Stimulated activated CD8-positive, alpha-beta memory T cell treated with anti-CD3 and anti-CD28 coated beads, Interleukin-2, amount 100 ng/mL, for 48 hours (primary cell): ENCODE data around the gene ABCA1.
"Not testable (repeated sequence)": the region's sequence is repeated elsewhere in the genome, so short reads cannot be mapped to it uniquely, and the experiment has no call there.

ENCODE experiments used
- DNase-seq, 2 donors: peaks; one replicate each; pipeline ENCODE4 v3.0.0-alpha.2; 2020; ENCODE audit warnings: low read depth in 2 of 2

Gene ABCA1, protein sequence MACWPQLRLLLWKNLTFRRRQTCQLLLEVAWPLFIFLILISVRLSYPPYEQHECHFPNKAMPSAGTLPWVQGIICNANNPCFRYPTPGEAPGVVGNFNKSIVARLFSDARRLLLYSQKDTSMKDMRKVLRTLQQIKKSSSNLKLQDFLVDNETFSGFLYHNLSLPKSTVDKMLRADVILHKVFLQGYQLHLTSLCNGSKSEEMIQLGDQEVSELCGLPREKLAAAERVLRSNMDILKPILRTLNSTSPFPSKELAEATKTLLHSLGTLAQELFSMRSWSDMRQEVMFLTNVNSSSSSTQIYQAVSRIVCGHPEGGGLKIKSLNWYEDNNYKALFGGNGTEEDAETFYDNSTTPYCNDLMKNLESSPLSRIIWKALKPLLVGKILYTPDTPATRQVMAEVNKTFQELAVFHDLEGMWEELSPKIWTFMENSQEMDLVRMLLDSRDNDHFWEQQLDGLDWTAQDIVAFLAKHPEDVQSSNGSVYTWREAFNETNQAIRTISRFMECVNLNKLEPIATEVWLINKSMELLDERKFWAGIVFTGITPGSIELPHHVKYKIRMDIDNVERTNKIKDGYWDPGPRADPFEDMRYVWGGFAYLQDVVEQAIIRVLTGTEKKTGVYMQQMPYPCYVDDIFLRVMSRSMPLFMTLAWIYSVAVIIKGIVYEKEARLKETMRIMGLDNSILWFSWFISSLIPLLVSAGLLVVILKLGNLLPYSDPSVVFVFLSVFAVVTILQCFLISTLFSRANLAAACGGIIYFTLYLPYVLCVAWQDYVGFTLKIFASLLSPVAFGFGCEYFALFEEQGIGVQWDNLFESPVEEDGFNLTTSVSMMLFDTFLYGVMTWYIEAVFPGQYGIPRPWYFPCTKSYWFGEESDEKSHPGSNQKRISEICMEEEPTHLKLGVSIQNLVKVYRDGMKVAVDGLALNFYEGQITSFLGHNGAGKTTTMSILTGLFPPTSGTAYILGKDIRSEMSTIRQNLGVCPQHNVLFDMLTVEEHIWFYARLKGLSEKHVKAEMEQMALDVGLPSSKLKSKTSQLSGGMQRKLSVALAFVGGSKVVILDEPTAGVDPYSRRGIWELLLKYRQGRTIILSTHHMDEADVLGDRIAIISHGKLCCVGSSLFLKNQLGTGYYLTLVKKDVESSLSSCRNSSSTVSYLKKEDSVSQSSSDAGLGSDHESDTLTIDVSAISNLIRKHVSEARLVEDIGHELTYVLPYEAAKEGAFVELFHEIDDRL (N-terminal part only)

DNA sequence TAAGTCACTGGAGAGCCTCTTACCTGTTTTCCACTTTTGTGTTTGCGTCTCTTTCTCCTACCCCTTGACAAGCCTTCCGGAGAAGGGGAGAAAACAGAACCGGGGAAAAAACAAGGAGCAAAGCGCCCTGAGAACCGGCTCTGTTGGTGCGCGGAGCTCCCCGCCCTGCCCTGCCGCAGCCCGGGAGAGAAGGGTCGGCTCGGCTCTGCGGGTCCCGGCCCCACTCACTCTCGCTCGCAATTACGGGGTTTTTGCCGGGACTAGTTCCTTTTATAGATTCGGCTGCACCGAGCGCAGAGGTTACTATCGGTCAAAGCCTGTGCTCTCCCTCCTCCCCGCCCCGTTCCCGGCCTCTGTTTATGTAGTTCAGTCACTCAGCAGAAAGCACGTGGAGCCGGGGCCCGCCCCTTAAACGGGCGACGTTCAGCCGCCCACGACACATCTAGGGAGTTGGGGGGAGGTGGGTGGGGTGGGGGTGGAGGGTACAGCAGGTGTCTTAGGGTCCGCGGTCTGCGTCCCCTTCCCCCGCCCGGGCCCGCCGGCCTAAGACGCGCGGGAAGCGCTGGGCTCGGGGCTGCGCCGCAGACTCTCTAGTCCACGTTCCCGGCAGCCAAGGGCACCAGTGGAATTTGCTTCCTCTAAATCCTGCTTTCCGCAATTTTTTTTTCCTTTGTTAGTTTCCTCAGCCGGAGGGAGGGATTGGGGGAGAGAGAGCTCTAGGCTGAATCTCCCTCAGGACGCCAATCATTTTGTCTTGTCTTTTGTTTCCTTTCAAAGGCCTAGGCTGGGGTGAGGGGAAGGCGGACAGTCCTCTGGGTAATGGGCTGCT is at the start of gene ABCA1:
Gene ABCA1, minus strand, starts transcription at position 244 of the 829 bp plus-strand sequence. CDS start 24,476 bp downstream, outside the sequence.
- DNase-seq: peak; percentile 31 to 71

DNA sequence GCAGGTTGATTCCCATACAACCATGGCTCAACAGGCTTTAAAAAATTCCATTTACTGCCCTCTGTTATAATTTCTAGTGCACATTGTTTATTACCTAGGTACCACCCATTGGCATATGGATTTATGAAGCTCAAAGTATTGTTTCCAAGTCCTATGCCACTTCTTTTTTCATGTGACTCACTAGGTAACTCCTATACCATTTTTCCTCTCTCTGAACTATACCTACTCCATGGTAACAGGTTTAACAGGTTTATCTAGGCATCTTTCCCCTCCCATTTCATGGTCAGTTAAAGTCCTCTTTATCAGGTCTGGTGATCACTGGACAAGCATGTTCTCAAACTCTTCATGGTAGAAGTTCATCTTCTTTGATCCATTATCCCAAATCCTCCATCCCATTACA is 49.6 kb upstream of the ABCA1 start:
- no peak for DNase-seq

DNA sequence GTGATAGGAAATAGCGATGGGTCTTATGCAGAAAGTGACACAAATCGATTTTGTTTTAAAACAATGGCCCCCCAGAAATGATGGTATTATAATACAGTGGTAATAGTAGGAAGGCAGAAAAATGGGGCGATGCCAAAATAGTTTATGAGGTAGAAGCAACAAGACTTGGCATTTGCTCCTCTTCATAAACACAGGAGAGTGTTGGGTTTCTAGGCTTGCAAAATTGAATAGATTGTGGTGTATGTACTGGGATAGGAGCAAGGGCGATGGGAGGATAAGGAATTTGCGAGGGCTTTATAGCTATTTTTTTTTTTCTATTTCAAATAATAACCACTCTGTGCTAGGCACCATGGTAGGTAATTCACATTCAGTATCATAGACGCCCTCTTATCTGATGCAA is 49.2 kb upstream of the ABCA1 start:
- DNase-seq: no peak

DNA sequence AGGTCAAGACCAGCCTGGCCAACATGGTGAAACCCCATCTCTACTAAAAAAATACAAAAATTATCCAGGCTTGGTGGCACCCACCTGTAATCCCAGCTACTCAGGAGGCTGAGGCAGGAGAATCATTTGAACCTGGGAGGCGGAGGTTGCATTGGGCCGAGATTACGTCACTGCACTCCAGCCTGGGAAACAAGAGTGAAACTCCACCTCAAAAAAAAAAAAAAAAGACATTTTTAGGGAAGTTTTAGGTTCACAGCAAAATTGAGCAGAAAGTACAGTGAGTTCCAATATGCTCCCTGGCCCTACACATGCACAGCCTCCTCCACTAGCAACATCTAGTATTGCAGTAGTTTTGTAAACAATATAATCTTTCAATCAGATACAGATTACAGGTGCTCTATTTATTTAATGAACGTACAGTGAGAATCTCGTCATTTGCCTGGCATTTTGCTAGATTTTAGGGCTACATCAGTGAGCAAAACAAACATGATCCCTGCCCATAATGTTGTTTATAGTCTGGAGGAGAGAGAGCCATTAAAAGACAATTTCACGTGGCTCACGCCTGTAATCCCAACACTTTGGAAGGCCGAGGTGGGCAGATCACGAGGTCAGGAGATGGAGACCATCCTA is 48.1 kb upstream of the ABCA1 start:
- DNase-seq: not testable (repeated sequence)

DNA sequence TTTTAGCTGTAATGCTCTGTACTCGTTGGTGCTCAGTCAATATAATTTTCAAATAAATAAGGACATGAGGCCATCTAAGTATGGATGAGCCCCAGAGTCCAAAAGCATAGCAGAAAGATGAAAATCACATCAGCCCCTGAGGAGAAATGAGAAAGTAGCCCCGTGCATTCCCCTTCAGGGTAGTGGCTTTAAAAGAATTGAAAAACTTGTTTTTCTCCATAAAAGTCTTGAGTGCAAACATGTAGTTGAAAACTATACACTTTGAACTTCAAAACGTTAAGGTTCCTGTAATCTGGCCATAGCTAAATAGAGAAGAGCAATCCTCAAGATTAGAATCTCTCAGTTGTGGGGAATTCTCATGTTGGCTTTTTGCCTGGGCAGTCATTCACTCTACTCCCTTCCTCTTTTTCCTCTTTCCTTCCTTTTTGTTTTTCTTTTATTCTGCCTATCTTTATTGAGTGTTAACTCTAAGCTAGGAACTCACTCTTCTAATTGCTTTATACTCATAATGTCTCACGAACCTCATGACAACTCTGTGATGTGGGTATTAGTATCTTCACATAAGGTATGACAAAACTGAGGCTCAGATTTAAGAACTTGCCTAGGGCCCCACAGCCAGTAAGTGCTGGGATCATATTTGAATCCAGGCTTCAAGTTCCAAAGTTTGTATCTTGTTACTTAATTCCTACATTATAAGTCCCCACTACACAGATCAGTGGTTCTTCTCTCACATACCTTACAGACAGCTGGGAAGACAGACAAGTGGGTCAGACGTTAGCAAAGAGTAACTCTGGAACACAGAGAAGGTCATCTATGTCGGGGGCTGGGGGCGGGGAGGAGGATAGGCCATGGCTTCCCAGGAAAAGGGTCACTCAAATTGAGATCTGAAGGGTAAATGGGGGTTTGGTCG is 46.4 kb upstream of the ABCA1 start:
- DNase-seq: no peak

DNA sequence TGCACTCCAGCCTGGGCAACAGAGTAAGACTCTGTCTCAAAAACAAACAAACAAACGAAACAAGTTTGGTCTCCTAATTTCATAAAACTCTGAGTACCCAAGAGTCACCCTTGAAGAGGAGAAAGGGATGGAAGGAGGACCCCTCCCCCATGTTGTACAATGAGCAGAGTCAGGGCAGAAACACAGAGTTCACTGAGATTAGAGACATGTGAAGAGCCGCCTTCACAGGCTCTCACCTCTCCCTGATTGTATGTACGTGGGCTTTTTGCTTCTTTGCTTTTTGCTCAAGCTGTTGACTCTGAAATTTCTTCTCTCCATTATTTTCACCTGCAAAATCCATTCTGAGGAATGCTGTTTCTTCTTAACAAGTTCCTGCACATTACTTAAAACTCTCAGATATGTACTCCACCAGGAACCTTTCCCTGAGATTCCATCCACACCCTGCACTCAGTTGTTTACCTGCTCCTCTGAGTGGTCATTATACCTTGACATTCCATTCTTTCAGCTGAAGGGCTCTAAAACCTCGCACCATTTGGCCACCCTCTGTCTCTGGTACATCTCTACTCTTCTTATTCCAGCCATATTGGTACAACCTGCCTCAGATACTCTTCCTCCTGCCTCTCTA is 44.4 kb upstream of the ABCA1 start:
- no peak for DNase-seq

DNA sequence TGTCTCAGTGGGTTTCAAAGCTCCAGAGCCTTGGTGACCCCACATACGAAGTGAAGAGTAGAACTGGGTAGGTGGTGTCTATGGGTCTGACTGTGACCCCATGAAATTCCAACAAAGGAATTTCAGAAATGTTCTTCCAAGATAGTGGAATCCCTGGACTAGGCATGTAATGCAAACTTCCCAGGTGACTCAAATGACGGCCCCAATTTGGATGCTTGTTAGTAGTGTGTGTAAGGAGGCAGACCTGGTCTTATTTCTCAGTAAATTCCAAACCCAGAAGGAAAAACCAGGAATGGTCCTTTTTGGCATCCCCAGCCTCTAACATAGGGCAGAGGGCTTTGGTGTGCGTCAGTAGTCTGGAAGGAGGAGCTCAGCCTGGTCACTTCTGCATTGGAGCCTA is 43.6 kb upstream of the ABCA1 start:
- DNase-seq: no peak

DNA sequence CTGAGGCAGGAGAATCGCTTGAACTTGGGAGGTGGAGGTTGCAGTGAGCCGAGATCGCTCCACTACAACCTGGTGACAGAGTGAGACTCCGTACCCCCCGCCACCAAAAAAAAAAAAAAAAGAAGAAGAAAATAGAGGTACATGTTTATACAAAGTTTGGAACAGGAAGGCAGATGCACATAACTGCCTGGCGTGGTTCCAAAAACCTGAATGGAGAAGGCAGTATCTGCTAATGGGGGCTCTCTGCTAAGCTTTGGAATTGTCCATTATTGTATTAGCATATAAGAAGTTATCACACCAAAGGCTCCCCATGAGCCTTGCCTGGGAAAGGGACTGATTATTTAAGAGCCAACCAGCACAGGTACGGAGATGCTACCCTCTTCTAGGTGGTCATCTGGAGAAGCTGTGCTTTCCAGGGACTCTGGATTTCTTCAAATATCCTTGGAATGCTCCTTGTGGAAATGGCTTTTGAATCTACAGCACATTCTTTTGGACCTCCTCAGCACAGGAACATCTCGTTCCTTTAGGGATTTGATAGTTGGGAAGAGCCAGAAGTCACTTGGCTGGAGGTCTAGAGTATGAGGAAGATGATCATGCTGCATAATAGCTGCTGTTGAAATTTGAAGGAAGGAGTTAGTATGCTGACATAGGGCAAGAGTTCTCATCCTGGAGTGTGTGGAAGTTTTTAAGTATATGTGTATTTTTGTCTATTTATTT is 42.5 kb upstream of the ABCA1 start:
- DNase-seq: no peak

DNA sequence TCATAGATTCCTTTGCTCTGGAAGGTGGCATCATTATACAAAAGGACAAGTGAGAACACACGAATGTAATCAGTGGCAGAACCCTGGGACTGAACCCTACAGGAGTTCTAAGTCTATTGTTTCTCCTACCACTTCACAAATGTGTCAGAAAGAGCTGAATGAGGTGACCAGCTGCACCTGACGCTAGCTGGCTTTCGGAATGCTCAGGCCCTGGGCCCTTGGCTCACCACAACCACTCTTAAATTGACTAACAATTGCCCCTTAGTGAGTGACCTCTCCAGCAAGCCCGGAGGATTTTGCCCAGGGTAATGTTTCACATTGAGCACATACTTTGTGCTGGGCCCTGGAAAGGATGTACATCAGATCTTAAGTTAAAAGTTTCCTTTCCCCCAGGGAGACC is 41.2 kb upstream of the ABCA1 start:
- DNase-seq: no peak

DNA sequence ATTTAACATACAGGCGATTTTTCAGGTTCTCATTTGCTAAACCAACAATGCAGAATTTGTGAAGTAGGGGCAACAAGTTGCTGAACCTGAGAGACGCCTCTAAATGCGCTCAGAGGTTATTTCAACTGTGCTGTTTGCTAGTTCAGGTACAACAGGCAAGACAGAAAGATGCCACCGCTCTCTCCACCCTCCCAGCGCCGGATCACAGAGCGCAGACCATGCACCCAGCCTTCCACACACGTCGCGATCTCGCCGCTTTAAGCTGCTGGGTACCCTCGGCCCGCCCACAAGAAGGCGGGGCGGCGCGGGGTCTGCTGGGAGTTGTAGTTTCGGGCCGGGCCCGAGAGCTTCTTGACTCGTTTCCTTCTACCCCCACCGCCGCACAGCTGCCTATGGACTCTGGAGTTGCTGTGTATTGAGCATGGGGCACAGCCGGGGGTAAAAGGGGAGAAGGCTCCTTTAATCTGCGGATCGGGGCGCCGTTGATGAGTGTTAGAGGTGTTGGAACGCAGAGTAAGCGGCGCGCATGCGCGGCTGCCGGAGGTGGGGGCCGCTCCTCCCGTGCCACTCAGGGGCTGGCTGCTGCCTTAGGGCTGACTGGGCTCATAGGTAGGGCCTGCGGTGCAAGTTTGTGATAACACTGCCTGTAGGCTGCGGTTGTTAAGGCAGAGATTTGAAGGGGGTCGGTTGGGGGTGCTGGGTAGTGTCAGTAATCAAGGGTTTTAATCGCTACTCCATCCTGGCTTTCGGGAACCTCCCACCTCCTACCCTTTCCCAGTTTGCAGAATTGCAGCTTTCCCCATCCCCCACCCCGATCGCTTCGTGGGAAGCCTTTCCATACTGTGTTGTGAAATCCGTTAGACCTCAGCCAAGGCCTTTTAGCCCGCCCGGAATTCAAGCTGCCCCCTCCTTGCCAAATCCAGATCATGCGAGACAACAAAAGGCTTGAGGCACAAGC is 40.3 kb upstream of the ABCA1 start:
- peak; percentile 72 to 80 for DNase-seq

DNA sequence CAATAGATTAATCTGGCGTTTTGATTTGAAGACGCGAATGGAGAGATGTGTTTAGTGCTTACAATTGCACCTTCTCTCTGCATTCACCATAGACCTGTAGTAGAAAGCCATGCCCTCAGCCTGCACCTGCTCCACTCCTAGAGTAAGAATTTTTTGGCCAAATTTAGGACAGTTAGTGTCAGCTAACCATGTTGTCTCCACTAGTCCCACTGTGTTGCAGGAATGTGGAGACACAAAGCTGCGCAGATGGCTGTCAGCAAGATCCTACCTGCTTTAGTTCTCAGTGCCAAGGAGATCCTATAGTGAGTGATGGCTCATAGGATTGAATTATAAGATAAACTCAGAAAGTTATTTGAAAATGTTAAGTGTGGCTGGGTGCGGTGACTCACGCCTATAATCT is 35.1 kb upstream of the ABCA1 start:
- no peak for DNase-seq

DNA sequence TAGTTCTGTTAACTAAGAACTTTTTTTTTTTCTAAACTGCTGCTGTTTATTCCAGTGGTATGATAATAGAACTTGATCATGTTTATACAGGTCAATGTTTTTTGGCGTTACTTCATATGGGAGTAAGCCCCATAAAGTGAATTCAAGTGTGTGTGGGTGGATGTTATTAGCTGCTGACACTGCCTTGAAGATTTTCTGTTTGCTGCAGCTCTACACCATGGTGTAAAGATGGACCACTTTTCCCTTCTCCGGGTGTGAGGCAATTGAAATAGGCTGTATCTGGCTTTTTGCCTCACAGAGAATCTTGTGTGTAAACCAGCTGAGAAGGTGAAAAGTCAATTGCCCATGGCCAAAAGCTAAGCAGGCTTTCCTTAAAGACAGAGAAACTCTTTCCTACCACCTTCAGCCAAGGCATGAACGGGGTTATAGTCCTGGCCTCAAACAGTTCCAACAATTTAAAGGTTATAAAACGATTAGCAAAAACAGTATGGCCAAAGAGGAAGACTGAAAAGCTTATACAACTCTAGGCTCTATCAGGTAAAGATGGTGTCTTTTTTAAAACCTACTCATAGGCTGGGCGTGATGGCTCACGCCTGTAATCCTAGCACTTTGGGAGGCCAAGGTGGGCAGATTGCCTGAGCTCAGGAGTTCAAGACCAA is 33.9 kb upstream of the ABCA1 start:
- no peak for DNase-seq

DNA sequence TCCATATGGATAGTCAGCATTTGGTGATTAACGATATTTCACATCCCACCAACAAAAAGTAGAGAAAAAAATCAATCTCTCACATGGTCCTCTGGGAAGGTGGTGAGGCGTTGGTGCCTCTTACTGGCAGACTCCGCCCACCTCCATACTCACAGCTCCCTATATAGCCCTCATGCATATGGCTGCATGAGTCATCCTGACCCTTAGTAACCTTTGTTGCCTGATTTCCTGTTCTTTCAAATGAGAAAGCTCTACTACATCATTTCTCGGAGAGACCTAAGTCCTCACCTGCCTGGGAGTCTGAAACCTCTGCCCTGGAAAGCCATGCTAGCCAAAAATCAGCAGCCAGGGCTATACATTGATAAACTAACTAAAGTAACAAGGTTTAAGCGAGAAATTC is 33.3 kb upstream of the ABCA1 start:
- peak; percentile 17 to 48 for DNase-seq

DNA sequence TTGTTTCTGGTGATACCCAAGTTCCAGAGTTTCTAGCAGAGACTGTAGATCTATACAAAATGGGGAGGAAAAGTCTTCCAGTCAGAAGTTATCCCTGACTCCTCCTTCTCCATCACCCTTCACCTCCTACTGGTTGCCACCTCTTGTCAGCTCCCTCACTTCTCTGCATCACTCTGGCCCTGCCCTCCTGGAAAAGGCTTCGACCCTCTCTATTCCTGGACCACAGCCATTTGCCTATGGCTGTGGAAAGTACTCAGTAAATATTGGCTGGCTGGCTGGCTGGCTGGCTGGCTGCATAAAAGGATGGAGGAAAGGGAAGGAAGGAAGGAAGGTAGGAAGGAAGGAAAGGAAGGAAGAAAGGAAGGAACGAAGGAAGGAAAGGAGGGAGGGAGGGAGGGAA is 32.7 kb upstream of the ABCA1 start:
- no peak for DNase-seq

DNA sequence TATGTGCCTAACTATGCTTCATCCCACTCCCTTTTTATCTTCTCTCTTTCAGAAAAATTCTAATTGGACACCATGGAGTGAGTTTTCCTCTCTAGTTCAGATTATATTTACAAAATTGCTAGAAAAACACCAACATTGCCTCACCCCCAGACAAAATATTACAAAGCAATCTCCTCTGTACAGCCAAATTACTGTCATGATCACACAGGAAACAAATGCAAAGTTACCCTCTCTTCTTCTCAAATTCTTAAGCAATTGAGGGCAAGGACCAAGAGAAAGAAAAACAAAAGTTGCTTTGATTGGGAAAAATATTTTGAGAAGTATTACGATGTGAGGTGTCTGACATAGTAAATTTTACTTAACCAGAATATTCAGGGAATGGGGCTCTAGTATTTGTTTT is 30.8 kb upstream of the ABCA1 start:
- no peak for DNase-seq

DNA sequence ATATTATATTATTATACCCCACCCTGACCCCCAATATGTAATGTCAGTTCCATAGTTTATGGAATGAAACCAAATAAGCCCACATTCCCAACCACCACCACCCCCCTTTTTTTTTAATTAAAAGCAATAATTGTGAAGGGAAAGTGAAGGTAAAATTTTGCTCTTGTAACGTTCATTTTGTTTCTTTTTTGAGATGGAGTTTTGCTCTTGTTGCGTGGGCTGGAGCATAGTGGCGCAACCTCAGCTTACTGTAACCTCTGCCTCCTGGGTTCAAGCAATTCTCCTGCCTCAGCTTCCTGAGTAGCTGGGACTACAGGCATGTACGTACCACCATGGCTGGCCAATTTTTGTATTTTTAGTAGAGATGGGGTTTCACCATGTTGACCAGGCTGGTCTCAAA is 30.1 kb upstream of the ABCA1 start:
- DNase-seq: not testable (repeated sequence)

DNA sequence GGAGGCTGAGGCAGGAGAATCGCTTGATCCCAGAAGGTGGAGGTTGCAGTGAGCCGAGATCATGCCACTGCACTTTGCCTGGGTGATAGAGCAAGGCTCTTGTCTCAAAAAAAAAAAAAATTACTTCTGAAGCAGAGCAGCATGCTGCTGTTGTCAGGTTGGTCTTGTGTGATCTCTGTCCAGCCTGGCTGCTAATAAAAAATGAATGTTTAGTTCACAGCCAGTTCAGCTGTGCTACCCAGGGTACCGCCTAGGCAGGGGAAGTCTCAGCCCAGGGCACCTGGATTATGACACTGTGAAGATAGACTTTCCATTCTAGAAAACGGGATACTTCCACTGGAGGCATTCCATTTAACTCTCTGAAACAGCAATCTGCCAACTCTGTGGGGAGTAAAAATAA is 23.5 kb upstream of the ABCA1 start:
- no peak for DNase-seq
